Omental fat pad (tissue), 4 donors: ENCODE measurements around the gene COPS9. TPM values are rescaled to one million over a fixed set of nuclear protein-coding genes. Genes with fewer than 3 reads are reported as not detected.

Experiments
- ATAC-seq: fragments of 150-250 bp; one replicate; pipeline ENCODE4 v1.9.1; 2016; ENCODE audit warnings: mild to moderate bottlenecking, moderate library complexity; ENCODE audit not compliant: low FRiP score
- DNase-seq: peaks from one replicate; pipeline ENCODE4 v3.0.0-alpha.2; 2019; ENCODE audit warnings: low spot score
- total RNA-seq, 4 donors: library from RNA; depleted of rRNA; stranded (reverse); fragments of >200 nt; gene quantifications; one replicate each; pipeline ENCODE4 v1.1.0, GENCODE V29; 2016
- TF ChIP-seq, protein P1 (sequence below), 3 donors: fragments of 450-650 bp; IDR thresholded peaks; one replicate each; pipeline ENCODE4 v1.5.1; 2016 to 2017; ENCODE audit warnings: antibody characterized with exemption in 3 of 3, mild to moderate bottlenecking in 3 of 3, moderate library complexity in 2 of 3

The COPS9 gene
- total RNA-seq, 4 donors from 2014 or later, result 130 to 198 (median 150) TPM

DNA sequence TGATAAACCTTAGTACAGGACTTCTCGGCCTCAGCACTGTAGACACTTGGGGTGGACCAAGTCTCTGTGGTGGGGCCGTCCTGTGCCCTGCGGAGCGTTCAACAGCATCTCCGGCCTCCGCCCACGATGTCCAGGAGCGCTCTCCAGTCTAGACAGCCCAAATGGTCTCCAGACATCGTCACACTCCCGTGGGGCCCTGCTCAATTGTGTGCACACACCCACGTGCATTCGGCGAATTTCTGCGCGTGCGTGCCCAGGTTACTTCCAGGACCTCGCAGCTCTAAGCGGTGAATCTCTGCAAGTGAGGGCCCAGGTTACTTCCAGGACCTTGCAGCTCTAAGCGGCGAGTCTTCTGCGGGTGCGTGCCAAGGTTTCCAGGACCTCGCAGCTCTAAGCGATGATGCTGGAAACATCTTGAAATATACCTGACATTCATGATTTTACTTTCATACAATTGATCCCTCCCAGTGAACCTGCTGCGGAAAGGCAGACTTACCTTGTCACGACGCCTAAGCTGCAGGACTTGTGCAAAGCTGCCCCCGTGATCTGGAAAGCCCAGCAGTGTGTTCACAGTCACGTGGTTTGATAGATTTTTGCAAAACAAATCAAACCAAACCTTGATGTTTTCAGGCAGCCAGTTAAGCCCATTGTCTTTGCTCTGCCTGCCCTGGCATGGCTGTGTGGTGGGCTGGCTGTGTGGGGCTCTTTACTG lies 20.5 kb upstream of the COPS9 start:
- DNase-seq (no peak), ATAC-seq (no peak)
- TF ChIP-seq, protein P1, sequence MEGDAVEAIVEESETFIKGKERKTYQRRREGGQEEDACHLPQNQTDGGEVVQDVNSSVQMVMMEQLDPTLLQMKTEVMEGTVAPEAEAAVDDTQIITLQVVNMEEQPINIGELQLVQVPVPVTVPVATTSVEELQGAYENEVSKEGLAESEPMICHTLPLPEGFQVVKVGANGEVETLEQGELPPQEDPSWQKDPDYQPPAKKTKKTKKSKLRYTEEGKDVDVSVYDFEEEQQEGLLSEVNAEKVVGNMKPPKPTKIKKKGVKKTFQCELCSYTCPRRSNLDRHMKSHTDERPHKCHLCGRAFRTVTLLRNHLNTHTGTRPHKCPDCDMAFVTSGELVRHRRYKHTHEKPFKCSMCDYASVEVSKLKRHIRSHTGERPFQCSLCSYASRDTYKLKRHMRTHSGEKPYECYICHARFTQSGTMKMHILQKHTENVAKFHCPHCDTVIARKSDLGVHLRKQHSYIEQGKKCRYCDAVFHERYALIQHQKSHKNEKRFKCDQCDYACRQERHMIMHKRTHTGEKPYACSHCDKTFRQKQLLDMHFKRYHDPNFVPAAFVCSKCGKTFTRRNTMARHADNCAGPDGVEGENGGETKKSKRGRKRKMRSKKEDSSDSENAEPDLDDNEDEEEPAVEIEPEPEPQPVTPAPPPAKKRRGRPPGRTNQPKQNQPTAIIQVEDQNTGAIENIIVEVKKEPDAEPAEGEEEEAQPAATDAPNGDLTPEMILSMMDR (IDR thresholded peaks at IDR 0.05), result no peak

DNA sequence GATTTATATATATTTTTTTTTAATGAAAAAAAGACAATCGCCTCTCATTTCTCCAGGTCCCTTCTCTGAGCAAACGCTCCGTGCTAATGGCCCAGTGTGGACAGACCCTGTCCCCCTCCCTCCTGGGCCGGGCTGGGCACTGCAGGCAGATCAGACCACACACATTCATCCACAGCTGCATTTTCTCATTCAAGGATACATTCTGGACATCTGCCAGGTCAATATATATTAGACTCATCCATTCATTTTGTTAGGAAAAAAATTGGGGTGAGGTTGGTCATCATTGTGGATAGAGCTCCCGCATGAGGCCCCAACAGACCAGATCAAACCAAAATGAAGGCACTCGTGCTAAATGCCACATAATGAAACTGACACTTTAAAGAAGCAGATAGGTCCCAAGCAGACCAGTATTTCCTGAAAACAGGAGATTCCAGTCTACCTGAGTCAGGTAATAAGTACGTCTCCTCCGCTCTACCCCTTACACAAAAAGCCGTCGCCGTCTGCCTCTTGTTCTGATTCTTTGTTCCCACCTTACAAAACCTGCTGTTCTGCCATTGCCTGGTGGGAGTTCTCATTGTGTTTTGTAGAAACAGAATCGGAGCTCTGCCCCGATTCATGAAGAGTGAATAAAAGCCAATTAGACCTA lies 19.8 kb upstream of the COPS9 start:
- DNase-seq (no peak), ATAC-seq (no peak)
- TF ChIP-seq, protein P1 (IDR thresholded peaks at IDR 0.05), result no peak

DNA sequence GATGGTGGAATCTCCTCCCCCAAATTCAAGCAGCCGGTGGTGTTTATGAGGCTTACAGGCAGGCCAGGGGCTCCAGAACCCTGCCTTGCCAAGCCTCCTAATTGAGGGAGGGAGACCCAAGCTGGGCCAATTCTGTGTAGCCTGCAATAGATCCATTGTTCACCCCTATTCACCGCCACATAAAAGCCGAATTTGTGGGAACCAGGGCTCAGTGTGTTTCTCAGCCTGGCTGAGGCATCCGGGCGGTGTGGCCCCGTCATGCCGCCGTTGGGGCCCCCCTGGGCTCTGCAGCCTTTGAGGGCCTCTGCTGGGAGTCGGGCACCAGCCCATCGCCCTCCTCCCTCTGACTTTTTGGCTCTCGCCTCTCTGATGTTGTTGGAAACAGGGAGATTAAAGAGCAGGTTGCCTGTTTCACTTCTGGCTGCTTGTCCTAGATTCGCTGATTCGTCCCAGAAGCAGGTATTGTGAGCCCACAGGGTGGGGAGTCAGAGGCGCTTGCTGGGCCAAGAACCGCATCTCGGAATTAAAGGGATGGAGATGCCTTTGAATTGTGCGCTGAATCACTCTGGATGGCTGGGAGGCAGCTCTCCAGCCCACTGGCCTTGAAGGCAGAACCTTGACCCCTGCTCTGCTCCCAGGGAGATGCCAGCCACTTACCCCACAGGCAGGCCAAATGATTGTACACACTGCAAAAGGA lies 19.1 kb upstream of the COPS9 start:
- no peak for ATAC-seq
- TF ChIP-seq, protein P1 (IDR thresholded peaks at IDR 0.05), result no peak
- DNase-seq, result no peak

- ATAC-seq (no peak), DNase-seq (no peak)
- TF ChIP-seq, protein P1 (IDR thresholded peaks at IDR 0.05), result no peak
Observed at GRCh38 chr2:240154606-240155005, 18.5 kb upstream of the COPS9 start.

DNA sequence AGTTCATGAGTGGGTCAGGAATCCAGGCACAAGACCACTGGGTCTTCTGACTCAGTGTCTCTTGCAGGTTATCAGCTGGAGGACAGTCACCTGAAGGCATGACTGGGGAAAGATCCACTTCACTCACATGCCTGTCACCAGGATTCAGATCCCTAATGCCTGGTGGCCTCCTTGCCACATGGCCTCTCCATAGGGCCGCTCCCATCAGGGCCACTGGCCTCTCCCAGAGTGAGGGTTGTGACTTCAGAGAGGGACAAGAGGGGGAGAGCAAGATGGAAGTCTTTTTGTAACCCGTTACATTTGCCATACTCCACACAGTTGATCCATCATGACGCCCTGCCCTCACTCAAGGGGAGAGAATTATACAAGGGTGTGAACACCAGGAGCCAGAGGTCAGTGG lies 17.3 kb upstream of the COPS9 start:
- DNase-seq (no peak), ATAC-seq (no peak)
- TF ChIP-seq, protein P1 (IDR thresholded peaks at IDR 0.05), result no peak

- DNase-seq (no peak), ATAC-seq (no peak)
- TF ChIP-seq, protein P1 (IDR thresholded peaks at IDR 0.05), result no peak
Observed at GRCh38 chr2:240151477-240152031, 15.4 kb upstream of the COPS9 start.
